PC-3 (cell line): Measurements from ENCODE around the gene POU4F3. TPM values are rescaled to one million over a fixed set of nuclear protein-coding genes. Genes with fewer than 3 reads are reported as not detected.
"Not testable (repeated sequence)": the region's sequence is repeated elsewhere in the genome, so short reads cannot be mapped to it uniquely, and the experiment has no call there.

ENCODE experiments used
- ATAC-seq: fragments of 200-7000 bp; cut with Tn5 transposase; 2 replicates; pipeline ENCODE4 v1.9.1; 2020; ENCODE audit warnings: mild to moderate bottlenecking, moderate library complexity
- BruUV-seq: library from RNA; stranded (reverse); fragments of 400-500 nt; replicated peaks from 2 replicates; lab custom pipeline; 2021; lab: Mats Ljungman, UMichigan
- CTCF ChIA-PET: fragments of 300-600 bp; sonication (Branson Sonifier 250); formaldehyde crosslinking; loops from one replicate; lab custom pipeline; 2022; ENCODE audit warnings: antibody characterized with exemption; lab: Charles Lee
- POLR2A ChIA-PET: fragments of 300-600 bp; sonication (Branson Sonifier 250); formaldehyde crosslinking; loops from one replicate; lab custom pipeline; 2022; ENCODE audit warnings: antibody characterized with exemption; ENCODE audit not compliant: unreplicated experiment; lab: Charles Lee
- DNase-seq: peaks from one replicate; pipeline ENCODE4 v3.0.0-alpha.2; 2015
- H2AFZ ChIP-seq: fragments of 300-600 bp; sonication (generic); 2 replicates; pipeline ENCODE4 v1.6.0; 2016; ENCODE audit warnings: antibody characterized with exemption, low read length
- H3F3A ChIP-seq: fragments of 300-600 bp; sonication (generic); one replicate; pipeline ENCODE4 v1.6.0; 2017; ENCODE audit warnings: antibody characterized with exemption, low read length, control low read depth, mild to moderate bottlenecking; ENCODE audit not compliant: unreplicated experiment
- H3K27ac ChIP-seq: fragments of 300-600 bp; sonication (generic); 2 replicates; pipeline ENCODE4 v1.5.1; 2016; ENCODE audit warnings: mild to moderate bottlenecking, low read length
- H3K27me3 ChIP-seq: fragments of 300-600 bp; sonication (generic); 2 replicates; pipeline ENCODE4 v1.6.1; 2016; ENCODE audit warnings: low read length, mixed read lengths
- H3K36me3 ChIP-seq: fragments of 300-600 bp; sonication (generic); 2 replicates; pipeline ENCODE4 v1.6.1; 2016; ENCODE audit warnings: low read depth, mixed run types, low read length, mixed read lengths
- H3K4me1 ChIP-seq: fragments of 300-600 bp; sonication (generic); 2 replicates; pipeline ENCODE4 v1.5.1; 2016; ENCODE audit warnings: low read length; ENCODE audit not compliant: insufficient read depth
- H3K4me2 ChIP-seq: fragments of 300-600 bp; sonication (generic); 2 replicates; pipeline ENCODE4 v1.6.0; 2016; ENCODE audit warnings: low read length
- H3K4me3 ChIP-seq: fragments of 300-600 bp; sonication (generic); 2 replicates; pipeline ENCODE4 v1.5.1; 2016; ENCODE audit warnings: mild to moderate bottlenecking, low read length, mixed read lengths
- H3K79me2 ChIP-seq: fragments of 300-600 bp; sonication (generic); 2 replicates; pipeline ENCODE4 v1.6.1; 2017; ENCODE audit warnings: low read length, mixed read lengths
- H3K9ac ChIP-seq: fragments of 300-600 bp; sonication (generic); 2 replicates; pipeline ENCODE4 v1.6.0; 2016; ENCODE audit warnings: mild to moderate bottlenecking, low read length
- H3K9me2 ChIP-seq: fragments of 300-600 bp; sonication (generic); replicated peaks from 2 replicates; pipeline ENCODE4 v1.6.1; 2016; ENCODE audit warnings: mixed run types, low read length, mixed read lengths
- H3K9me3 ChIP-seq: fragments of 300-600 bp; sonication (generic); 2 replicates; pipeline ENCODE4 v1.6.1; 2016; ENCODE audit warnings: low read length, mixed read lengths
- H4K20me1 ChIP-seq: fragments of 300-600 bp; sonication (generic); 2 replicates; pipeline ENCODE4 v1.6.1; 2016; ENCODE audit warnings: low read length, mixed read lengths
- EZH2 ChIP-seq: fragments of 300-600 bp; sonication (generic); IDR thresholded peaks from one replicate; pipeline ENCODE4 v1.6.1; 2017; ENCODE audit warnings: antibody characterized with exemption, mild to moderate bottlenecking, low read length; ENCODE audit not compliant: unreplicated experiment
- EZH2phosphoT487 ChIP-seq: fragments of 300-600 bp; sonication (generic); IDR thresholded peaks from 2 replicates; pipeline ENCODE4 v1.6.1; 2018; ENCODE audit warnings: mild to moderate bottlenecking, antibody characterized with exemption, low read length, borderline replicate concordance
- intact Hi-C: fragments of 100-400 bp; cut with micrococcal nuclease; formaldehyde crosslinking; loops from 2 replicates; pipeline ENCODE4 v1.9.0; 2023
- total RNA-seq: library from RNA; depleted of rRNA; stranded (reverse); fragments of >200 nt; gene quantifications from 2 replicates; pipeline ENCODE4 v1.2.3, GENCODE V29; 2014
- TF ChIP-seq, protein P1 (sequence below): fragments of 300-600 bp; sonication (generic); conservative IDR thresholded peaks from 2 replicates; pipeline ENCODE4 v1.5.1; 2017; ENCODE audit warnings: antibody characterized with exemption, low read depth, mild to moderate bottlenecking, low read length

The POU4F3 gene
- total RNA-seq, 1 experiment from 2014 or later: not detected

DNA sequence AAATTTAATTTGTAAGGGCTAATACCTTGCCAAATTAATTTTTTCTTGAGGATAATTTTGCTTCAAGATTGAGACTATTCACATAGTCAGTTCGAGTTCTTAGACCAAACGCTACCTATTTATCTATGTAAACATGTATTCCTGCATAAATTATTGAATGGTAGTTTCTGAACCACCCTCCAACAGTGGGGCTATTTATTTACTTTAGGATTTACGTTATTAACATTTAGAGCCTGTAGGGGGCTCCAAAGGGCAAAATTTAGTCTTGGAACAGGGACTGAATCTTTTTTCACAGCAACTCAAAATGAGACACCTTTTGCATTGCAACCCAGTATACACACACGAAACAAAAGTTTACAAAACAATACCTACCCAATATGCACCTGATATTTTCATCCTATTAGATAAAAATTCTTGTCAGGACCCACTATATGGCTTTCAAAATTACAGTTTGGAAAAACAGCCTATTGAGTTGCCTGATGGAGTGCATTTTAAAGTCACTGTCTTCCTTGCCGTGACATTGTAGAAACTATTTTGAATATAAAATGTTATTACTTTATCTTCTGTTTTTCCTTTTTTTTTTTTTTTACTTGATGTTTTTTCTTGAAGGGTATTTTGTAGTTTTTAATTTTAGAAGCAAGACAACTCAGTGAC lies 47.1 kb upstream of the POU4F3 start:
- H3K9ac ChIP-seq: no peak overlapping the region
- H3K9me2 ChIP-seq: no peaks in the 10 kb centered on the region
- POLR2A ChIA-PET: no interaction called here
- CTCF ChIA-PET: no interaction called here
- peaks cover 19% of the 10 kb centered on the region for H3K4me1 ChIP-seq
- H3K79me2 ChIP-seq: no peaks in the 10 kb centered on the region
- no peaks in the 10 kb centered on the region for H3K9me3 ChIP-seq
- H3K4me2 ChIP-seq: no peak overlapping the region
- intact Hi-C loops: loop anchor here (1.0 kb wide), 1 partner anchor 136 kb away; no protein-coding TSS in a partner anchor
- H4K20me1 ChIP-seq: no peaks in the 10 kb centered on the region
- DNase-seq (peak; percentile 77), ATAC-seq (peak; percentile 63; the same call in 1 of the 2 replicates)
- H3K36me3 ChIP-seq: peaks cover 12% of the 10 kb centered on the region; the same call in 1 of the 2 replicates
- BruUV-seq: no TSS peak
- H3K27me3 ChIP-seq: no peaks in the 10 kb centered on the region
- no peaks in the 10 kb centered on the region for H3F3A ChIP-seq
- H2AFZ ChIP-seq: no peak overlapping the region
- no peak overlapping the region for H3K27ac ChIP-seq
- TF ChIP-seq EZH2phosphoT487: no peak
- TF ChIP-seq, protein P1, sequence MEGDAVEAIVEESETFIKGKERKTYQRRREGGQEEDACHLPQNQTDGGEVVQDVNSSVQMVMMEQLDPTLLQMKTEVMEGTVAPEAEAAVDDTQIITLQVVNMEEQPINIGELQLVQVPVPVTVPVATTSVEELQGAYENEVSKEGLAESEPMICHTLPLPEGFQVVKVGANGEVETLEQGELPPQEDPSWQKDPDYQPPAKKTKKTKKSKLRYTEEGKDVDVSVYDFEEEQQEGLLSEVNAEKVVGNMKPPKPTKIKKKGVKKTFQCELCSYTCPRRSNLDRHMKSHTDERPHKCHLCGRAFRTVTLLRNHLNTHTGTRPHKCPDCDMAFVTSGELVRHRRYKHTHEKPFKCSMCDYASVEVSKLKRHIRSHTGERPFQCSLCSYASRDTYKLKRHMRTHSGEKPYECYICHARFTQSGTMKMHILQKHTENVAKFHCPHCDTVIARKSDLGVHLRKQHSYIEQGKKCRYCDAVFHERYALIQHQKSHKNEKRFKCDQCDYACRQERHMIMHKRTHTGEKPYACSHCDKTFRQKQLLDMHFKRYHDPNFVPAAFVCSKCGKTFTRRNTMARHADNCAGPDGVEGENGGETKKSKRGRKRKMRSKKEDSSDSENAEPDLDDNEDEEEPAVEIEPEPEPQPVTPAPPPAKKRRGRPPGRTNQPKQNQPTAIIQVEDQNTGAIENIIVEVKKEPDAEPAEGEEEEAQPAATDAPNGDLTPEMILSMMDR: peak; percentile 89
- no peak for TF ChIP-seq EZH2
- no peak overlapping the region for H3K4me3 ChIP-seq

DNA sequence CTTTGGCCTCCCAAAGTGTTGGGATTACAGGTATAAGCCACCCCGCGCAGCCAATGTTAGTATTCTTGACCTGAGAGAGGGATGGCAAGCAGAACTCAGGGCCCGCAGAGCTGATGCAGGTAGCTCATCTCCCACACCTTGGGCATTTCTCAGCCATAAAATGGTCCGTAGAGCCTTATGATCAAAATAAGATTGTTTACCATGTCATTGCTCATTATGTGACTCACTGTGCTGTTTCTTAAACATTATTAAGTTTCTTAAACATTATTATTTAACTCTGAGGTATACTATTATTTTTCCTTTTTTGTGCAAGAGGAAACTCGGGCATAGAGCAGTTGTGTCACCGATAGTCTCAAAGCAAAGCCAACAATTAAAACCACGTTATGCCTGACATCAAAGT lies 42.4 kb upstream of the POU4F3 start:
- TF ChIP-seq EZH2: no peak
- TF ChIP-seq EZH2phosphoT487: no peak
- TF ChIP-seq, protein P1: no peak
- intact Hi-C loops: no loop called here
- Histone ChIP-seq H3K9me3 (no peaks in the 10 kb centered on the region), H3K4me1 (peaks cover 15% of the 10 kb centered on the region; the same call in 1 of the 2 replicates), H3K27ac (0 out of 2 replicates have a peak overlapping the region, but pooled peaks have one; percentile 4), H3K4me2 (peak overlapping the region; percentile 0; the same call in 1 of the 2 replicates), H2AFZ (no peak overlapping the region), H4K20me1 (no peaks in the 10 kb centered on the region), H3K9ac (no peak overlapping the region), H3K9me2 (no peaks in the 10 kb centered on the region), H3K79me2 (no peaks in the 10 kb centered on the region), H3K4me3 (no peak overlapping the region), H3F3A (no peaks in the 10 kb centered on the region), H3K36me3 (no peaks in the 10 kb centered on the region), H3K27me3 (no peaks in the 10 kb centered on the region)
- POLR2A ChIA-PET: no interaction called here
- CTCF ChIA-PET: interaction anchor here (1.0 kb wide), 1 partner anchor 128 kb away, joined by 3 read pairs; no protein-coding TSS in a partner anchor
- BruUV-seq: no TSS peak
- ATAC-seq (peak; percentile 87), DNase-seq (peak; percentile 74)

DNA sequence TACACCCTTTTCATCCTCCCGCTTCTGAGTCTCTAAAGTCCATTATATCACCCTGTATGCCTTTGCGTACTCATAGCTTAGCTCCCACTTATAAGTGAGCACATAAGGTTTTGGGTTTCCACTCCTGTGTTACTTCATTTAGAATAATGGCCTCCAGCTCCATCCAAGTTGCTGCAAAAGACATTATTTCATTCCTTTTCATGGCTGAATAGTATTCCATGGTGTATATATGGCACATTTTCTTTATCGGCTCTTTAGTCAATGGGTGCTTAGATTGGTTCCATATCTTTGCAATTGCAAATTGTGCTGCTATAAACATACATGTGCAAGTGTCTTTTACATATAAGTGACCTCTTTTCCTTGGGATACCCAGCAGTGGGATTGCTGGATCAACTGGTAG lies 39.7 kb upstream of the POU4F3 start:
- H3K4me2 ChIP-seq, H3K9me3 ChIP-seq, H3K36me3 ChIP-seq, ATAC-seq, BruUV-seq, intact Hi-C loops, H4K20me1 ChIP-seq, H3K27ac ChIP-seq, H2AFZ ChIP-seq, H3K27me3 ChIP-seq, H3K79me2 ChIP-seq, POLR2A ChIA-PET, H3K9me2 ChIP-seq, CTCF ChIA-PET, H3K9ac ChIP-seq, DNase-seq, H3F3A ChIP-seq, H3K4me3 ChIP-seq: not testable (repeated sequence)
- H3K4me1 ChIP-seq: peaks cover 15% of the 10 kb centered on the region; the same call in 1 of the 2 replicates
